Gastrocnemius medialis (tissue), 4 donors: ENCODE data around the gene MAP1LC3B. TPM values are rescaled to one million over a fixed set of nuclear protein-coding genes. Genes with fewer than 3 reads are reported as not detected.

Experiments
- ATAC-seq, 2 donors: fragments of 150-250 bp; one replicate each; pipeline ENCODE4 v1.9.1; 2016
- DNase-seq, 2 donors: peaks; one replicate each; pipeline ENCODE4 v3.0.0-alpha.2; 2019
- H3K27ac ChIP-seq, 4 donors: fragments of 200-600 bp; sonication (generic); 1 replicate in 1 of 4; 2 replicates in 3 of 4; pipeline ENCODE4 v1.5.1; 2016 to 2018; ENCODE audit warnings: mild to moderate bottlenecking in 2 of 4, moderate library complexity in 1 of 4
- H3K27me3 ChIP-seq, 3 donors: fragments of 200-600 bp; sonication (generic) in 2 of 3; 1 replicate in 1 of 3; 2 replicates in 2 of 3; pipeline versions ENCODE4 v1.5.1 to v1.6.0; 2016 to 2019; ENCODE audit warnings: mild to moderate bottlenecking in 1 of 3, moderate library complexity in 1 of 3
- H3K36me3 ChIP-seq, 2 donors: fragments of 200-600 bp; sonication (generic) in 1 of 2; one replicate each; pipeline ENCODE4 v1.5.1; 2017 to 2018
- H3K4me1 ChIP-seq, 2 donors: fragments of 200-600 bp; sonication (generic) in 1 of 2; one replicate each; pipeline ENCODE4 v1.5.1; 2016 to 2017; ENCODE audit warnings: mild to moderate bottlenecking in 2 of 2
- H3K4me3 ChIP-seq, 4 donors: fragments of 200-600 bp; sonication (generic) in 3 of 4; 1 replicate in 1 of 4; 2 replicates in 3 of 4; pipeline ENCODE4 v1.5.1; 2016 to 2019; ENCODE audit warnings: mild to moderate bottlenecking in 2 of 4
- H3K9me3 ChIP-seq, 3 donors: fragments of 200-600 bp; sonication (generic) in 2 of 3; 1 replicate in 1 of 3; 2 replicates in 2 of 3; pipeline ENCODE4 v1.5.1; 2016 to 2019
- CTCF ChIP-seq, 5 experiments: fragments of 450-650 bp in 3 of 5; fragments of 200-600 bp in 2 of 5; sonication (generic) in 2 of 5; IDR thresholded peaks in 4 of 5; conservative IDR thresholded peaks in 1 of 5; 1 replicate in 4 of 5; 2 replicates in 1 of 5; pipeline ENCODE4 v1.5.1; 2016 to 2019; ENCODE audit warnings: antibody characterized with exemption in 5 of 5, mild to moderate bottlenecking in 3 of 5, moderate library complexity in 3 of 5
- POLR2A ChIP-seq, 2 donors: fragments of 450-650 bp; IDR thresholded peaks; one replicate each; pipeline ENCODE4 v1.6.1; 2017; ENCODE audit warnings: antibody characterized with exemption in 2 of 2, mild to moderate bottlenecking in 2 of 2, moderate library complexity in 2 of 2
- in situ Hi-C, 4 donors: fragments of 200-750 bp; cut with MboI; loops; one replicate each; pipeline versions ENCODE4 v1.15.0 to v1.8.0; 2017; ENCODE audit warnings: low sequenced_read_pairs in 4 of 4
- intact Hi-C: fragments of 100-400 bp; cut with DNase I; formaldehyde crosslinking; loops from one replicate; pipeline ENCODE4 v1.15.1; 2023; ENCODE audit warnings: low total_unique reads
- total RNA-seq, 4 donors: library from RNA; depleted of rRNA; stranded (reverse); fragments of >200 nt; gene quantifications; one replicate each; pipeline versions ENCODE4 v1.1.0 to v1.2.3, GENCODE V29; 2016

Gene MAP1LC3B
- total RNA-seq, 4 donors from 2014 or later, result 76.3 to 165 (median 122) TPM

DNA sequence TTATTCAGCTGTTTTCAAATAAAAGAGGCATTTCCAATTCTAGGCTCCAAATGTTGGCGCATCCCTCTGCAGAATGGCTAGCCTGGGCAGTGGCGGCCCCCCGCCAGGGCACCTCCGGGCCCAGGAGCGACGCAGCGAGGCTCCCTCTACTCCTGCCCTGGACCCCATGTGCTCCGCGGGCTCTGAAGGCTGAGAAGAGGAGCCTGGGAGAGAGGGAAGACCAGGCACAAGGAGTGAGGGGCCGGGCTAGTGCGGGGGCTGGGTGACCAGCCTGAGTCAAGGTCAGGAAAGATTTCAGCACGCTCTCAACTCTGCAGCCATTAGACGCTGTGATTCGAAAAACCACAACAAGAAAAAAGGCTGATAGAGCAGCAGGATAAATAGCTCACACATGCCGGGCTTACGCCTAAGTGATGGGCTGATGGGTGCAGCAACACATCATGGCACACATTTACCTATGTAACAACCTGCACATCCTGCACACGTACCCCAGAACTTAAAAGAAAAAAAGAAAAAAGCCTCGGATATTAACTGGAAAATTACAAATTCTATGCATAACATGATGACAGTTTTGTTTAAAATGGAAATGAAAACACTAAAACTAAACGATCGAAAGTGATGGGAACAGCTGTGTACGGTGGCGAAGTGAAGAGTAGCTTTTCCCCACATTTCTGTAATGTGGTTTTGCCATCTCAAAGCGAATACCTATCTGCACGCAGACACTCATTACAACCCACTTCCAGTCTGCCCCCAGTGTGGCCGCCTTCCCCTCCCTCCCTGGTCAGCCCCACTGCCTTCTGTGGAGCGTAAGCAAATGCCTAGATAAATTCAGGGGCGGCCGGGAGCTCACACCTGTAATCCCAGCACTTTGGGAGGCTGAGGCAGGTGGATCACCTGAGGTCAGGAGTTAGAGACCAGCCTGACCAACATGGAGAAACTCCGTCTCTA, 44.4 kb downstream of the MAP1LC3B start:
- no peaks in the 10 kb centered on the region for H3K9me3 ChIP-seq
- TF ChIP-seq CTCF (IDR thresholded peaks at IDR 0.05 in 4 of 5, conservative IDR thresholded peaks at IDR 0.05 in 1 of 5) (no peak), POLR2A (IDR thresholded peaks at IDR 0.05) (no peak)
- peak overlapping the region in 3 of 4 donors; percentile 26 to 27 (median 27) for H3K4me3 ChIP-seq
- no peak for ATAC-seq
- H3K27ac ChIP-seq, result peak overlapping the region; percentile 64 to 77 (median 72)
- no peaks in the 10 kb centered on the region for H3K27me3 ChIP-seq
- peaks cover 16 to 17% of the 10 kb centered on the region in 2 donors for H3K4me1 ChIP-seq
- in situ Hi-C loops (no loop called here), intact Hi-C loops (no loop called here)
- no peak for DNase-seq
- H3K36me3 ChIP-seq, result no peaks in the 10 kb centered on the region

DNA sequence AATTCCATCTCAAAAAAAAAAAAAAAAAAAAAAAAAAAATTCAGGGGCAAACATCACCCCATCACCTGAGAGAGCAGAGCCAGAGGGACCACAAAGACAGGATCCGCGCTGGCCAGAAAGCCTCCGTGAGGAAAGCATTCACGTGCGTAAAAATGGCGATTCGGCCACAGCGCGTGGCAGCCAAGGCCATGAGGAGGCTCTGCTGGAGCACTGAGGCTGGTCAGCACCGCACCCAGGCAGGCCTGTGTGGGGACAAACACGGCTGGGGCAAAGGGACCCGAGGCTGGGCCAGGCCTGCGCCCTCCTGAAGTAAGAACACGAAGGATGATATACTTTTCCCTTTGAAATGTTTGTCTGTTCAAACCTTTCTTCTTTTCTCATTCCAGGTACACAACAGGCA, 45.2 kb downstream of the MAP1LC3B start:
- no peaks in the 10 kb centered on the region for H3K27me3 ChIP-seq
- TF ChIP-seq CTCF (IDR thresholded peaks at IDR 0.05 in 4 of 5, conservative IDR thresholded peaks at IDR 0.05 in 1 of 5) (no peak), POLR2A (IDR thresholded peaks at IDR 0.05) (no peak)
- no peaks in the 10 kb centered on the region for H3K9me3 ChIP-seq
- in situ Hi-C loops, result no loop called here
- DNase-seq, result no peak
- H3K27ac ChIP-seq, result peak overlapping the region in 1 of 4 donors; percentile 71
- intact Hi-C loops, result no loop called here
- peaks cover 16 to 20% of the 10 kb centered on the region in 2 donors for H3K4me1 ChIP-seq
- H3K36me3 ChIP-seq, result no peaks in the 10 kb centered on the region
- H3K4me3 ChIP-seq, result no peak overlapping the region
- ATAC-seq, result no peak

DNA sequence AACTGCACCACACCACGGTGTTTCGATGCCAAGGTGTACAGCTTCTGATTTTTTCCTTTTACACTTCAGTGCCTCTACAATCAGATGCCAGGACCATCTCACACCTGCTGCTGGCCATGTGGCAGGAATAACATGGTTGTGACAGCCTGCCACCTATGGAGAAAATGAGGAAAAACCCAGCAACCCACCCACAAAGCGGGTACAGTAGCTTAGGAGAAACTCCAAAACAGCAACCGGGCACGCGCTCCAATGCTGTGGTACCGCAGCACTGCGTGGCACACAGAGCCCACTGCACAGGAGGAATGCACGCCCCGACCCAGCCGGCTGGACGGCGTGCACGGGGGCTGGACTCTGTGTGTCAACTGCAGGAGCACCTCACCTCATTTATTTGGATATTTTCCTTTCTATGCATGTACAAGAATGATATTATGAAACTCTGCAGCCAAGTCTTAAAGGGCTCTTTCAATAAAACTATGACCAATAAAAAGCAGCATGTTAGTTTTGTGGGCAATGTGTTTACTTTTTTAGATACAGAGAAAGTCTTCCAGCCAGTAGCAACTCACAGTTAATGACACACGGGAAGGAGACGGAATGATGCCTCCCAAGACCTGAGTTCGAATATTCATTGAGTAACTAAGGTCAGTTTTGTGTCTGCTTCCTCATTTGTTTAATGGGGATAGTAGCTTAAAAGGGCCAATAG, 45.9 kb downstream of the MAP1LC3B start:
- ATAC-seq, result no peak
- Histone ChIP-seq H3K36me3 (no peaks in the 10 kb centered on the region), H3K27me3 (no peaks in the 10 kb centered on the region), H3K4me1 (peaks cover 21 to 27% of the 10 kb centered on the region in 2 donors), H3K9me3 (no peaks in the 10 kb centered on the region), H3K27ac (no peak overlapping the region), H3K4me3 (no peak overlapping the region)
- TF ChIP-seq CTCF (IDR thresholded peaks at IDR 0.05 in 4 of 5, conservative IDR thresholded peaks at IDR 0.05 in 1 of 5) (no peak), POLR2A (IDR thresholded peaks at IDR 0.05) (no peak)
- intact Hi-C loops, result no loop called here
- DNase-seq, result no peak
- in situ Hi-C loops, result no loop called here

- no peak for DNase-seq
These were observed 46.5 kb downstream of the MAP1LC3B start for GRCh38 chr16:87438611-87438985.

More at GRCh38 chr16:87438611-87438985, 46.5 kb downstream of the MAP1LC3B start:
- Histone ChIP-seq H3K27me3 (no peaks in the 10 kb centered on the region), H3K36me3 (no peaks in the 10 kb centered on the region), H3K4me3 (no peak overlapping the region), H3K9me3 (no peaks in the 10 kb centered on the region), H3K27ac (no peak overlapping the region), H3K4me1 (peaks cover 23 to 31% of the 10 kb centered on the region in 2 donors)
- no peak for TF ChIP-seq CTCF (IDR thresholded peaks at IDR 0.05 in 4 of 5, conservative IDR thresholded peaks at IDR 0.05 in 1 of 5)
- no peak for TF ChIP-seq POLR2A (IDR thresholded peaks at IDR 0.05)
- ATAC-seq, result no peak
- intact Hi-C loops (no loop called here), in situ Hi-C loops (no loop called here)
